Kidney capillary endothelial cell (primary cell): ENCODE measurements around the gene CDH5.

ENCODE experiments used
- DNase-seq: peaks from one replicate; pipeline ENCODE4 v3.0.0-alpha.2; 2018; ENCODE audit warnings: low spot score

CDH5 gene

DNA sequence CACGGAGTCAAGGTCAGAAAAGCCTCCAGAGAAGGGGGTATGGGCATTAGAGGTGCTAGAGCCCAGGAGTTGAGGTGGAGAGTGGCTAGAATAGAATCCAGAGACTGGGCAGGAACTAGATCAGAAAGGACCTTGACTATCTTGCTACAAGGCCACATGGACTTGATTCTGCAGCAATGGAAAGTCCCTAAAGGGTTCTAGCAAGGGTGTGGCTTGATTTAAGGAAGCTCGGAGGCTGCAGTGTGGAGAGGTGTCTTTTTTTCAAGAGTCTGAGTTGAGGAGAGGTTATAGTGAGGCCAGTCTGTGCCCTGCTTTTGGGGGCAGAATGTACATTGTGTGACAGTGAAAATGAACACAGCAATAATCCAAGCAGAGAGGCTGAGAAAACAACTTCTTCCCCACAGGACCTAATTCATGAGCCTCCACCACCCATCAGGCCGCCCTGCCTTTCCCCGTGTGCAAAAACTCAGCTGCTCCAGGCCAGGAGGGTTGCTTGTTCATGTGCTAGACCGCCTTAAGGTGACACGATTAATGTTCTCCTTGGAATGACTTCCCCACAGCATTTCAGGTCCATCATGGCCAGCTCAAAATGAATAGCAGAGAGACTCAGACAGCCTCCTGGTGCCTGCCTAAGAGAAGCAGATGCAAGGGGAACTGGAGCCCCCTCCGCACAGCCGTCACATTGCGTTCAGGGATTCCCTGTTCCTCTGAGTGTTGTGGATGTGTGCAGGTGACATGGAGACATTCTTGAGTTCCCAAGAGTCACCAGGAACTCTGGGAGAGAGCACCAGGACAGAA, 51.9 kb downstream of the CDH5 start:
- no peak for DNase-seq

DNA sequence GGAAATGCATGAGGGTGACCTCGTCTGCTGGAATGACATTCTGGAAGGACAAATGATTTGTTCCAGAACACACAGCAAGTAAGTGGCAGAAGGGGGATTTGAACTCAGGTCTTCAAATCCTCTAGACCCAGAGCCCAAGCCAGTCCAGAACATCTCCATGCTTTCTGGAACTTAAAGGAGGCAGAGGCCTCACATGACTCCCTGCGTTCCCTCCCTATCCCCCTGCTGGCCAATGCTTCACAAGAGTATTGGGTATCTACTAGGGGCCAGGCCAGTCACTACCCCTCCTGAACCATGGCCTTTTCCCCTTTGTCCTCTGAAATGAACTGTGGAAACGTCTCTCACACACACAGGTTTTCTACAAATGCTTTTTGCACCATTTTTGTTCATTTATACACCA, 53.0 kb downstream of the CDH5 start:
- DNase-seq: no peak

- no peak for DNase-seq
These were observed 53.9 kb downstream of the CDH5 start for GRCh38 chr16:66420396-66420795.

DNA sequence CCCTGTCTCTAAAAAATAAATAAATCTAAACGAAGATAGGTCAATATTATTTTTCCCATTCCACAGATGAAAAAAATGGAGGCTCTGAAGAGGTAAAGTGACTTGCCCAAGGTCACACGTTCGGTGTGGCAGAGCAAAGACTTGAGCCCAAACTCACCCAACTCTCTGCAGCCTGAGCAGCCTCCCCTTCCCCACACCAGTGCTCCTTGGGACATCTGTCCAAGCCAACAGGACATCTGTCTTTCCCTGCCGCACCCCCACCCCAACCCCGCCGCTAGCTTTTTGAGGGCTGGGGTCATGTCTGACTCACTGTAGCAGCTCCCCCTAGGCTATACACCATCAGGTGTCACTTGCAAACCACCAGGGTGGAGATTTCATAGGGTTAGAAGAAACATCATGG, 55.4 kb downstream of the CDH5 start:
- DNase-seq: no peak

GRCh38 chr16:66422366-66422765, 55.9 kb downstream of the CDH5 start:
- DNase-seq: no peak

DNA sequence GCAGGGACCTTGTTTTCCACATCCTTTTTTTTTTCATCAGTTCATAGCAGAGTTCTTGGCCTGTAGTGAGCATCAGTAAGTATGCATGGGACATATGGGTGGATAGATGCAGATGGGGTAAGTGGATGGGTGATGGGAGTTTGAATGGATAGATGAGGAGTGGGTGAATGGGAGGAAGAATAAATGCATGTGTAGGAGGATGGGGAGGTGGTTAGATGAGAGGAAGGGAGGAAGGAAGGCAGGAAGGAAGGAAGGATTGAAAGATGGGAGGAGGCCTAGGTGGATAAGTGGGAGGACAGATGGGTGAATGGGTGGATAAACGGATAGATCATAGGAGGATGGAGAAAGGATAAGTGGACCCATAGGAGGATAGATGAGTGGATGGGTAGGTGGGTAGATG, 56.7 kb downstream of the CDH5 start:
- DNase-seq: no peak

DNA sequence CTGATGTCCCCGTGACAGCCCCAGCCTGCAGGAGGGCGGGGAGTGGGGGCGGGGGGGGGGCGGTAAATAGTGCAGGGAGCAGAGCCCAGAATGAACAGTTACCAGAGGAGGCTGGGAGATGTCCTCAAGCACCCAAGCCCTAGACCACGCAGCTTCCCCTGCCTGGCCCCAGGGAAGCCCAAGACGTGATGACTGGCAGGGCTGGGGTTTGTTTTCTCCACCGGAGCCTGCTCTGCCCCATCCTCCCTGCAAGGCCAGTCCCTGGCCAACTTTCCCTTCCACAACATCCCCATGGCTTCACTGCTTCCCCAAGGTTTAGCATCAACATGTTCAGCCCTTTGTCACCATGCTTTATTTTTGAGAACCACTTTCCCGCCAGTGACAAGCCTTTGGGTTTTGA, 59.2 kb downstream of the CDH5 start:
- DNase-seq: no peak

- no peak for DNase-seq
These were observed 59.9 kb downstream of the CDH5 start for GRCh38 chr16:66426112-66427035.

- no peak for DNase-seq
These were observed 60.8 kb downstream of the CDH5 start, which contains the start of gene BEAN1 for GRCh38 chr16:66427036-66427860. Gene BEAN1, plus strand, starts transcription at chr16:66427295. Its CDS starts 10,382 bp downstream, at chr16:66437677.

DNA sequence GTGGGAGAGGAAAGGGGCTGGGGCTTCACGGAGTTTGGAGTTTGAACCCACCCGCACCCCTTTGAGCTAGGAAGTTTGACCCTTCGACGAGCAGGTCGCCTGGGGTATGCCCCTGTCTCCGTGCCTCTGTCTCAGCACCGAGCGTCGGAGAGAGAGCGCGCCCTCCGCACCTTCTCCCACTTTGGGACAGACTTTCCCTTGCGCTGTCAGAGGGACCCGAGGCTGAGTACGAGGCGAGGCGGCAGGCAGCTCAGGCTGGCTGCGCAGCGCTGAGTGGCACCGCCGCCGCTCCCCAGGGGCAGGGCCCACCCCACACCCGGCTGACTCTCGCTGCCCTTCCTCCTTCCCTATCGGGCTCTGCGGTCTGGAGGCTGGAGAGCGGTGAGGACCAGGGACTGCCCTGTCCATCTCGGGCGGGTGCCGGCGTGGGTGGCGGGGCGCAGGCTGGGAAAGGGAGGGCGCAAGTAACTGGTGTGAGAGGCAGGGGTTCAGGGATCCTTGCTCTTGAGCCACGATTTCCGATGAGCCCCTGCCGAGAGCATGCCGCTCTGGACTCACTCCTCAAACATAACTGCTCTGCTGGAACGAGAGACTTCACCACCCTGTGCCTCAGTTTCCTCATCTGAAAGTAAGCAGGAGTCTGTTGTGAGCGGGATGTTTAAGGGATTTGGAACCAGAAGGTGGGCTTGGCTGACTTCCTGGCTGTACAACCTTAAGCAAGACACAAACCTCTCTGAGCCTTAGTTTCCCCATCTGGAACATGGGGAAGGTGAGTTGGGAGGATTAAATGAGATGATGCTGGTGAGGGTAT, 61.6 kb downstream of the CDH5 start:
- no peak for DNase-seq

DNA sequence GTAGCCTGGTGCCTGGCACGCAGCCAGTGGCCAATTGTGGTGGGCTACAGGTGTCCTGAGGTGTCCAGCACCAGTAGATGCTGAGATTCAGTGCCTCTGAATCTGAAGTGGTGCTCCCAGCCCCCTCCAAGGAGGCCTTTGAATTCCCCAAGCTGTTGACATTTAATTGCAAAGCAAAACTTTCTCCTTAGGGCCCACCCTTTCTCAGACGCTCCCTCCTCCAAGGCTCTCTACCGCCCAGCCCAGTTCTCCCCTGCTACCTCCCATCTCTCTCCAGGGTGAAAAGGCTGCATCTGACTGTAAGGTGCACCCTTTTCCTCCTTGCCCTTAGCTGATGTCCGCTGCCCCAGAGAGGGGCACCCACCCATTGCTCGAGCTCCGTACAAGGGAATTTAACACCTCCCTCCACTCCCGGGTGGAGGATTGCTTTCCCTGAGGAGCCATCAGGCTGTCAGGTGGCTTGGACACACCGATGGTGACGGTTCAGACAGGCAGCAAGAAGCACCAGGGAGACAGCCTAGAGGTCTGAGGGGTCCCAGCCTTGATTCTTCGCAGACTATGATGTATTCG, 62.3 kb downstream of the CDH5 start:
- DNase-seq: no peak

DNA sequence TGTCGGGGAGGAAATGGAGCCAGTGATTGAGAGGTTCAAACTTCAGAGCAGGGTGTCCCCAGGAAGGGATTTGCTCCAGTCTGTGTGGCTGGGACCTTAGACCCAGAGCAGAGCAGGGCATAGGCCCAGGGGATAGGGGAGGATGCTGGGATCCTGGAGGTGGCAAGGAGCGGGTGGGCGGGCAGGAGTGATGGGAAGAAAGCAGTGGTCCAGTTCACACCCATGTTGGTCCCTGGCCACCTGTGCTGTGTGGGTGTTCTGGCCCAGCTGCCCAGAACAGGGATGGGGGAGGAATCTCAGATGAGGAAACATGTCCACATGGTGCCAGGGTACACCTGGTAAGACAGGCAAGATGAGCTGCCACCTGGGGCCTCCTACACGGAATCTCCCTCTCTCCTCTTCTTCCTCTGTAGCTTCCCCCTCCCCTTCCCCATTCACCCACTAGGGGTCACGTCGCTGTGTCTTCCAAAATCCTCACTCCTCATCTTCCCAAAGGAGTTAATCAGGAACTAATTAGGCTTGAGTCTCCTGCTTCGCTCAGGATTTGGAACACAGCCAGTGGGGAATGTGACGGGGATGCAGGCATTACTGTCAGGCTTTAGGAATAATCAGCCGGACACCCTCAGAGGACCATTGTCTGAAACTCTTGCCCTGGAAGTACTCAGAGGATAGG, 62.9 kb downstream of the CDH5 start:
- DNase-seq: no peak

GRCh38 chr16:66430214-66430613, 63.7 kb downstream of the CDH5 start:
- DNase-seq: no peak

- no peak for DNase-seq
These were observed 65.3 kb downstream of the CDH5 start for GRCh38 chr16:66431760-66432159.

DNA sequence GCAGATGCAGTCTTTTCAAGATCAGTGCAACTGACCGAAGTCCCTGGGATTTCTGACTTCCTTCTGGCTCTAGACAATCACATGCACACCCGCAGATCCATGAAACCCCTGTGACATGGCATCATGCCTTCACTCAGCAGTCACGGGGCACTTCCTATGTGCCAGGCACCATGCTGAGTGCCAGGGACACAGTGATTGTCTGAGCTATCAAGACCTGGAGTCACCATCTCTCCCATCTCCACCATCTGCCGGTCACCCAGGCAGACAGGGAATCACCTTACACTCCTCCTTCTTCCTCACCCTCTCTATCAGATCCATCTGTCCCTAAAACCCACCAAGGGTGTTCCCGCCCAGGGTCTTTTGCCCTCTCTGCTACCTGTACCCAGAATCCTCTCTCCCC, 65.9 kb downstream of the CDH5 start:
- DNase-seq: no peak

- no peak for DNase-seq
These were observed 68.3 kb downstream of the CDH5 start for GRCh38 chr16:66434619-66435430.

- DNase-seq: no peak
These were observed 69.4 kb downstream of the CDH5 start for GRCh38 chr16:66435896-66436295.

- no peak for DNase-seq
These were observed 71.0 kb downstream of the CDH5 start for GRCh38 chr16:66437391-66437945.

- no peak for DNase-seq
These were observed 72.0 kb downstream of the CDH5 start for GRCh38 chr16:66438536-66438935.
